RWPE2 (cell line): ENCODE measurements around the gene LEAP2.
A peak's percentile ranks its signal among the peaks of the same experiment; 100 is the strongest.

Experiments used
- ATAC-seq: fragments of 200-7000 bp; cut with Tn5 transposase; 3 replicates; pipeline ENCODE4 v1.9.1; 2021; ENCODE audit warnings: low read depth
- DNase-seq: peaks from one replicate; pipeline ENCODE4 v3.0.0-alpha.2; 2020; ENCODE audit warnings: low spot score
- H3K27ac ChIP-seq: fragments of 450-650 bp; 2 replicates; pipeline ENCODE4 v1.5.1; 2017; ENCODE audit warnings: mild to moderate bottlenecking; ENCODE audit not compliant: poor library complexity, severe bottlenecking
- H3K27me3 ChIP-seq: fragments of 250-450 bp; sonication (Bioruptor Pico); 2 replicates; pipeline ENCODE4 v1.5.1; 2021; ENCODE audit warnings: mild to moderate bottlenecking, moderate library complexity; ENCODE audit not compliant: insufficient read depth, poor library complexity, severe bottlenecking
- H3K36me3 ChIP-seq: fragments of 250-450 bp; sonication (Bioruptor Pico); 2 replicates; pipeline ENCODE4 v1.5.1; 2020; ENCODE audit warnings: low read depth, mild to moderate bottlenecking, moderate library complexity
- H3K4me1 ChIP-seq: fragments of 250-450 bp; sonication (Bioruptor Pico); 2 replicates; pipeline ENCODE4 v1.5.1; 2021; ENCODE audit warnings: mild to moderate bottlenecking, moderate library complexity; ENCODE audit not compliant: insufficient read depth, poor library complexity, severe bottlenecking
- H3K4me3 ChIP-seq: fragments of 250-450 bp; sonication (Bioruptor Pico); 2 replicates; pipeline ENCODE4 v1.5.1; 2021; ENCODE audit warnings: mild to moderate bottlenecking, moderate library complexity; ENCODE audit not compliant: severe bottlenecking
- H3K9me3 ChIP-seq: fragments of 250-450 bp; sonication (Bioruptor Pico); 2 replicates; pipeline ENCODE4 v1.5.1; 2021; ENCODE audit warnings: mild to moderate bottlenecking, moderate library complexity; ENCODE audit not compliant: severe bottlenecking
- CTCF ChIP-seq: fragments of 450-650 bp; IDR thresholded peaks from one replicate; pipeline ENCODE4 v1.5.1; 2017; ENCODE audit warnings: mild to moderate bottlenecking, moderate library complexity; ENCODE audit not compliant: poor library complexity, severe bottlenecking

Gene LEAP2

GRCh38 chr5:132895719-132896305, 22.3 kb downstream of the LEAP2 start:
- no peak for TF ChIP-seq CTCF
- Histone ChIP-seq H3K4me1 (no peaks in the 10 kb centered on the region), H3K27ac (no peak overlapping the region), H3K4me3 (no peak overlapping the region), H3K27me3 (peaks cover 2% of the 10 kb centered on the region), H3K9me3 (no peaks in the 10 kb centered on the region), H3K36me3 (peaks cover 100% of the 10 kb centered on the region)
- ATAC-seq: no peak
- DNase-seq: no peak

- Histone ChIP-seq H3K27ac (no peak overlapping the region), H3K36me3 (peaks cover 100% of the 10 kb centered on the region), H3K27me3 (peaks cover 2% of the 10 kb centered on the region), H3K4me1 (no peaks in the 10 kb centered on the region), H3K4me3 (no peak overlapping the region), H3K9me3 (no peaks in the 10 kb centered on the region)
- TF ChIP-seq CTCF: no peak
- no peak for DNase-seq
- no peak for ATAC-seq
Observed at GRCh38 chr5:132896685-132897084, 23.2 kb downstream of the LEAP2 start.

GRCh38 chr5:132898094-132898493, 24.6 kb downstream of the LEAP2 start:
- TF ChIP-seq CTCF: no peak
- no peaks in the 10 kb centered on the region for H3K4me1 ChIP-seq
- no peaks in the 10 kb centered on the region for H3K9me3 ChIP-seq
- ATAC-seq: no peak
- DNase-seq: no peak
- H3K27me3 ChIP-seq: peaks cover 2% of the 10 kb centered on the region
- peaks cover 100% of the 10 kb centered on the region for H3K36me3 ChIP-seq
- H3K4me3 ChIP-seq: no peak overlapping the region
- no peak overlapping the region for H3K27ac ChIP-seq

- ATAC-seq (no peak), DNase-seq (no peak)
- Histone ChIP-seq H3K27me3 (peaks cover 2% of the 10 kb centered on the region), H3K4me1 (no peaks in the 10 kb centered on the region), H3K36me3 (peaks cover 95% of the 10 kb centered on the region), H3K9me3 (no peaks in the 10 kb centered on the region), H3K4me3 (no peak overlapping the region), H3K27ac (no peak overlapping the region)
- no peak for TF ChIP-seq CTCF
Observed at GRCh38 chr5:132901036-132901435, 27.6 kb downstream of the LEAP2 start.

- no peak overlapping the region for H3K4me3 ChIP-seq
- no peaks in the 10 kb centered on the region for H3K4me1 ChIP-seq
- peaks cover 95% of the 10 kb centered on the region for H3K36me3 ChIP-seq
- no peaks in the 10 kb centered on the region for H3K9me3 ChIP-seq
- no peak for DNase-seq
- ATAC-seq: no peak; the same call in 2 of the 3 replicates
- TF ChIP-seq CTCF: peak; percentile 31
- H3K27ac ChIP-seq: no peak overlapping the region
- H3K27me3 ChIP-seq: peaks cover 2% of the 10 kb centered on the region
Observed at GRCh38 chr5:132901730-132902129, 28.3 kb downstream of the LEAP2 start.
